CD4-positive, alpha-beta T cell (primary cell): ENCODE measurements around the gene FNDC3B. TPM values are rescaled to one million over a fixed set of nuclear protein-coding genes. Genes with fewer than 3 reads are reported as not detected.

Source experiments
- ATAC-seq: fragments of 200-7000 bp; cut with Tn5 transposase; one replicate; pipeline ENCODE4 v1.10.0; 2022; ENCODE audit warnings: mild to moderate bottlenecking; ENCODE audit not compliant: poor library complexity
- CTCF ChIA-PET: fragments of 350-600 bp; sonication (Branson Sonifier 250); formaldehyde crosslinking; loops from one replicate; lab custom pipeline; 2021; ENCODE audit warnings: antibody characterized with exemption, inconsistent platforms; lab: Charles Lee
- POLR2A ChIA-PET: fragments of 350-600 bp; sonication (Branson Sonifier 250); formaldehyde crosslinking; loops from one replicate; lab custom pipeline; 2021; ENCODE audit warnings: antibody characterized with exemption, inconsistent platforms; lab: Charles Lee
- DNase-seq, 14 experiments: peaks; one replicate each; pipeline ENCODE4 v3.0.0-alpha.2; 2013 to 2020; ENCODE audit warnings: mixed read lengths in 2 of 14
- H3K27ac ChIP-seq, 2 donors: one replicate each; pipeline versions ENCODE4 v1.5.1 to v1.7.0; 2013; ENCODE audit warnings: low read length in 2 of 2, low read depth in 1 of 2, mild to moderate bottlenecking in 1 of 2
- H3K27me3 ChIP-seq, 2 experiments: 1 replicate in 1 of 2; 2 replicates in 1 of 2; pipeline versions ENCODE4 v1.6.1 to v1.7.0; 2013; ENCODE audit warnings: low read length in 2 of 2, control low read depth in 1 of 2, mild to moderate bottlenecking in 1 of 2, moderate library complexity in 1 of 2; ENCODE audit not compliant: insufficient read depth in 2 of 2, control insufficient read depth in 1 of 2
- H3K36me3 ChIP-seq: one replicate; pipeline ENCODE4 v1.6.1; 2013; ENCODE audit warnings: low read length, control low read depth; ENCODE audit not compliant: insufficient read depth
- H3K4me1 ChIP-seq: one replicate; pipeline ENCODE4 v1.6.1; 2013; ENCODE audit warnings: low read length, control low read depth; ENCODE audit not compliant: insufficient read depth
- H3K4me3 ChIP-seq: one replicate; pipeline ENCODE4 v1.5.1; 2013; ENCODE audit warnings: mild to moderate bottlenecking, low read length, moderate library complexity
- H3K9me3 ChIP-seq, 2 experiments: 1 replicate in 1 of 2; 2 replicates in 1 of 2; pipeline versions ENCODE4 v1.6.1 to v1.7.0; 2013; ENCODE audit warnings: low read length in 2 of 2, mild to moderate bottlenecking in 2 of 2, control low read depth in 1 of 2, moderate library complexity in 1 of 2; ENCODE audit not compliant: control insufficient read depth in 1 of 2, insufficient read depth in 1 of 2
- H3K27ac Mint-ChIP-seq: one replicate; pipeline ENCODE4 v1.8.0; 2020; ENCODE audit warnings: mixed read lengths
- H3K27me3 Mint-ChIP-seq: one replicate; pipeline ENCODE4 v1.8.0; 2021; ENCODE audit warnings: mixed read lengths
- H3K36me3 Mint-ChIP-seq: one replicate; pipeline ENCODE4 v1.8.0; 2021; ENCODE audit warnings: low read depth, mixed read lengths
- H3K4me1 Mint-ChIP-seq: one replicate; pipeline ENCODE4 v1.8.0; 2021; ENCODE audit warnings: low read depth, mixed read lengths
- H3K4me3 Mint-ChIP-seq: one replicate; pipeline ENCODE4 v1.8.0; 2020; ENCODE audit warnings: mild to moderate bottlenecking, mixed read lengths
- H3K9me3 Mint-ChIP-seq: one replicate; pipeline ENCODE4 v1.8.0; 2020; ENCODE audit warnings: mixed read lengths
- CTCF ChIP-seq: fragments of 200-600 bp; IDR thresholded peaks from one replicate; pipeline ENCODE4 v1.8.0; 2022; ENCODE audit warnings: antibody characterized with exemption, mild to moderate bottlenecking
- intact Hi-C, 2 experiments: fragments of 100-400 bp; cut with DNase I in 1 of 2; cut with micrococcal nuclease in 1 of 2; formaldehyde crosslinking; loops; one replicate each; pipeline versions ENCODE4 v1.15.1 to v1.9.0; 2023 to 2025; cut with DNase I, micrococcal nuclease
- total RNA-seq, 174 experiments: library from RNA in 2 of 174; stranded (reverse) in 2 of 174; gene quantifications; one replicate each; pipeline ENCODE4 v1.2.3 and lab custom pipeline; 2021 to 2026

FNDC3B gene
- total RNA-seq, 2 experiments from 2014 or later = 26.1 to 28.7 TPM

- Histone ChIP-seq H3K9me3 (no peaks in the 10 kb centered on the region), H3K27me3 (no peaks in the 10 kb centered on the region), H3K27ac (peak overlapping the region in 1 of 2 donors; percentile 1), H3K4me3 (no peak overlapping the region), H3K4me1 (peaks cover 40% of the 10 kb centered on the region), H3K36me3 (no peaks in the 10 kb centered on the region)
- H3K9me3 Mint-ChIP-seq = no peaks in the 10 kb centered on the region
- ChIA-PET POLR2A (interaction anchor here (4.1 kb wide), 1 partner anchor 25 kb away, joined by 18 read pairs; no protein-coding TSS in a partner anchor), CTCF (interaction anchor here (1.0 kb wide), 1 partner anchor 7 kb away, joined by 3 read pairs; no protein-coding TSS in a partner anchor)
- ATAC-seq = peak; percentile 32
- H3K36me3 Mint-ChIP-seq = peaks cover 5% of the 10 kb centered on the region
- TF ChIP-seq CTCF = no peak
- H3K27me3 Mint-ChIP-seq = no peaks in the 10 kb centered on the region
- peak overlapping the region; percentile 35 for H3K27ac Mint-ChIP-seq
- H3K4me1 Mint-ChIP-seq = peaks cover 62% of the 10 kb centered on the region
- intact Hi-C loops = no loop called here
- peak overlapping the region; percentile 3 for H3K4me3 Mint-ChIP-seq
- peak in 3 of 14 experiments; percentile 40 to 79 (median 56) for DNase-seq
These were observed 92.8 kb downstream of the FNDC3B start for GRCh38 chr3:172132159-172132586.

DNA sequence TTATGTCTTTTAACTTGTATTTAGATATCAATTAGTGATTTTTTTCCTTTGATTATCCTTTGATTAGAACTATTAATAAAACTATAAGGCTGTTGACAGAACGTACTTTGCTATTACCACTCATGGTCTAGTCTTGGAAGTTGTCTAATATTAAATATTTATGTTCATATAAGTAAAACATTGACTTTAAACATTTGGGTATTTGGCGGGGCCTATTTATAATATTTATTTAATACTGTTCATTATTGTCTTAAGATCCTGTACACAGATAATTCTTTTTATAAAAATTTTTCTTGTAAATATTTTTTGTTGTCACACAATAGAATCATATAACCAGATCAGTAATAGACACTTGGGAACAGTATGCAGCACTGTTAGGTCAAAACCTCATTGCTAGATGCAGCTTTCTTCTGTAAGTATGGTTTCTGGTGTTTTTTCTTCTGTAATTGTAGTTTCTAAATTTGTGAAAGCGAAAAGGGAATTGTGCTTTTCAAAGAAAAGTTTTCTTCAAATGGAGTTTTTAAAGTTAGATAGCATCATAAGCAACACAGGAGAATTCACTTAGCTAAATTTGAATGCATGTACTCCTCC lies 93.4 kb downstream of the FNDC3B start:
- no peaks in the 10 kb centered on the region for H3K36me3 ChIP-seq
- intact Hi-C loops = no loop called here
- Mint-ChIP-seq H3K36me3 (peaks cover 5% of the 10 kb centered on the region), H3K4me3 (no peak overlapping the region), H3K9me3 (no peaks in the 10 kb centered on the region), H3K4me1 (peaks cover 68% of the 10 kb centered on the region), H3K27me3 (no peaks in the 10 kb centered on the region), H3K27ac (peak overlapping the region; percentile 40)
- H3K27me3 ChIP-seq = no peaks in the 10 kb centered on the region
- no peak overlapping the region for H3K4me3 ChIP-seq
- ChIA-PET CTCF (no interaction called here), POLR2A (interaction anchor here (0.9 to 4.1 kb wide), 2 partner anchors 25 to 94 kb away, joined by 3 to 18 read pairs; partner anchors contain the start of gene FNDC3B)
- no peaks in the 10 kb centered on the region for H3K9me3 ChIP-seq
- TF ChIP-seq CTCF = no peak
- ATAC-seq = no peak
- no peak overlapping the region for H3K27ac ChIP-seq
- DNase-seq = no peak
- H3K4me1 ChIP-seq = peaks cover 44% of the 10 kb centered on the region

- POLR2A ChIA-PET = interaction anchor here (0.6 to 4.1 kb wide), 6 partner anchors 9 to 95 kb away, joined by 3 to 18 read pairs (median 4); partner anchors contain the start of gene FNDC3B
- Histone ChIP-seq H3K9me3 (no peaks in the 10 kb centered on the region), H3K27me3 (no peaks in the 10 kb centered on the region), H3K4me1 (peaks cover 49% of the 10 kb centered on the region), H3K27ac (peak overlapping the region in 1 of 2 donors; percentile 58), H3K36me3 (no peaks in the 10 kb centered on the region), H3K4me3 (no peak overlapping the region)
- peaks cover 75% of the 10 kb centered on the region for H3K4me1 Mint-ChIP-seq
- peak overlapping the region; percentile 40 for H3K27ac Mint-ChIP-seq
- H3K9me3 Mint-ChIP-seq = no peaks in the 10 kb centered on the region
- no peak for TF ChIP-seq CTCF
- intact Hi-C loops = no loop called here
- no peaks in the 10 kb centered on the region for H3K27me3 Mint-ChIP-seq
- CTCF ChIA-PET = interaction anchor here (1.5 kb wide), 1 partner anchor 11 kb away, joined by 4 read pairs; no protein-coding TSS in a partner anchor
- DNase-seq (no peak), ATAC-seq (no peak)
- H3K4me3 Mint-ChIP-seq = peak overlapping the region; percentile 40
- H3K36me3 Mint-ChIP-seq = peaks cover 5% of the 10 kb centered on the region
These were observed 94.5 kb downstream of the FNDC3B start for GRCh38 chr3:172133838-172134237.
